Activated CD8-positive, alpha-beta memory T cell treated with anti-CD3 and anti-CD28 coated beads for 4 hours (primary cell): ENCODE measurements around the gene UBE2E2.

Experiments
- DNase-seq, 2 donors: peaks; one replicate each; pipeline ENCODE4 v3.0.0-alpha.2; 2020; ENCODE audit warnings: low read depth in 2 of 2

The UBE2E2 gene

GRCh38 chr3:23193831-23194230 is 9.3 kb upstream of the UBE2E2 start:
- no peak for DNase-seq

GRCh38 chr3:23198801-23199200 is 4.3 kb upstream of the UBE2E2 start:
- DNase-seq, result no peak

- DNase-seq, result no peak
These were observed 3.5 kb upstream of the UBE2E2 start for GRCh38 chr3:23199649-23200048.

DNA sequence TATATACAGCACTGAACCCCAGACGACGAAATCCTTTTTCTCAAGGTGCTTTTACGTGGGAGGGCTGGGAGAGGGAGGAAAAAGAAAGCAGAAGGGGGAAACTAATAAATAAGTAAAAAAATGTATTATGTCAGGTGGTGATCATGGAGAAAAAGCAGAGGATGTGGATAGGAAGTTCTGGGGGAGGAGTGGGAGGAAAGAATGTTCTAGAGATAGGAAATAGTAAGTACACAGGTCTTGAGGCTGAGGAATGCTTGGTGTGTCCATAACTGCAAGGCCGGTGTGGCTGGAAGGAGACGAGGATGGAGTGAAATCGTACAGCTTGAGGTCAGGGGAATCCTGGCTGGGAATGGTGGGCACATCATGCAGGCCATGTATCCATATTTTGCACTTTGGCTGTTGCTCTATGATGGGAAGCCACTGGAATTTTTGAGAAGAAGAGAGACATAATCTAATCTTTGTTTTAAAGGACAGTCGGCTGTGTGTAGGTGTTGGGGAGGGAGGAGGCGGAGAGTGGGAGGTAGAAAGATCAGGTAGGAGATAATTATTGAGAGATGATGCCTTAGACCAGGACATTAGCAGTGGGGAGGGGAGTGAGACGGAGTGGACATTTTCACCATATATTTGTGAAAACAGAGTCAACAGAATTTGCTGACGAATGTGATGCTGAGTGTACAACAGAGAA is 1.8 kb upstream of the UBE2E2 start:
- DNase-seq, result no peak

- peak in 1 of 2 donors; percentile 8 for DNase-seq
These were observed 765 bp upstream of the UBE2E2 start for GRCh38 chr3:23202203-23202920.

DNA sequence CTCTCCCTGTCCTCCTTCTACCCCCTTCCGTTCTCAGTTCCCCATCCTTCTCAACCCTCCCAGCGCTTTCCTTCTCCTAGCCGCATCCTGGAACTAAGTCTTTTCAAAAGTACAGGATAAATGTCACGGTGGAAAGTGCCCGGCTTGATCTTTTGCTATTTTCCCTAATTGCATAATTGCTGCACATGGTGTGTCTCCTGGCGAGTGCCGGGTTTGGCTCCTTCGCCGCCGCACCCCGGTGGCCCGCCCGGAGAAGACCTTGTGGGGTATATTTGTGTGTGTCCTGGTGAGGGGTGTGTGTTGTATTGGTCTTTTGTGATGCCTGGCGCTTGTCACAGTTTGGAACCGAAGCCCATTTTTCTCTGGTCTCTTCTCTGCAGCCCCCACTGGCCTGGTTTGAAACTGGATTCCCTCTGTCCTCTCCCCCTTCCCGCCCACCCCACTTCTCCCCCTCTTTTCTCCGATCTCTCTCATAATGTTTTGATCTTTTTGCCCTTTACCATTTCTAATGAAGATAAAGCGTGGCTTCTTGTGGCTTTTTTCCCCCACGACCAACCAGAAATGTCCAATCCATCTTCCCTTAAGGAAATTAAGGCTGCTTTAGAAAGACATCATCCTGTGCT is 692 bp downstream of the UBE2E2 start:
- DNase-seq, result no peak

GRCh38 chr3:23206366-23206765 is 3.2 kb downstream of the UBE2E2 start:
- no peak for DNase-seq

DNA sequence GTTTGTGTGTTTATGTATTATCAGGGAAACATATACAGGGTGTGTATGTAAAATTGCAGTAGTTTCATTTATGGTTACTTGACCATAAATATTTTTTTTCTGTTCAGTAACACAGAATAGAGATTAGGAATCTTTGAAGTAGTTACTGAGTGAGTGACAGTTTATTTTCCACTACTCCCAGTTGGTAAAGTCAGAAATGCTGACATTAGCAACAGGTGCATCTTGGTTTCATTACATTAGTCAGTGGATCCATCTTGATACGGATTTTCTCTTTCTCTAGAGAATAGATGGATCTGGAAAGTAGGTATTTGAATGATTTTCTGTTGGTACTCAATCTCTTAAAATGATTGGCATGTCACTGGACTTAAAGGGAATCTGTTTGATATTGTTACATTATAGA is 6.0 kb downstream of the UBE2E2 start:
- no peak for DNase-seq

DNA sequence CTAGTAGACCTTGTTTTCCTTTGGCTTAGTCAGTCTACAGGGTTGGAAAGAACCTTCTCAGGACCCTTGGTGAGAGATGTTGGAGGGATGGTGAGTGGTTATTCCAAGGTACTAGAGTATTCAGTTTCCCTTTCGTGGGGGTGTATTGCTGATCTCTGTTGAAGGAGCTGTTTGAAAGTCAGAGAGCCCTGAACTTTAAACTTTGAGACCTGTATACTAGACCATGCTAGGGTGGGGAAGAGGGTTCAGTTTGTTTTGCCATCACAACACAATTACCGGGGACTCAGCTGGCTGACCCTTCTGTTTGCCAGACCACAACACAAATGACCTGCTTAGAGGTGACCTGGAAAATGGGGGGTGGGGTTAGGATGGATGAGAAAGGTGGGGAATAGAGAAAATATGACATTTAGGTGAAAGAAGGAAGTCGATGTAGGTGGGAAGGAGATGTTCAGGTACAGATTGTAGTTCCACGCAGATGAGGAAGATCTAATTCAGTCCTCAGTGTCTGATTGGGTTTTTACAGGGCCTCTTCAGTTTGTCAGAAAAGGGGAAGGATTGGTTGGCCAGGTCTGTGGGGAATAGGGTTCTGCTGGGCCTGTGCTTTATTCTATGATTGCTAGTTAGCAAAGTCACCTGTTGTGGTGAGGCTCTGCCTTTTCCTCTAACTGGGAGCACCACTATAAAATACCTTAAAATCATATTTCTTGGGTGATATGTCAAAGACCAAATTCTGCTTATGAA is 6.8 kb downstream of the UBE2E2 start:
- DNase-seq, result no peak

DNA sequence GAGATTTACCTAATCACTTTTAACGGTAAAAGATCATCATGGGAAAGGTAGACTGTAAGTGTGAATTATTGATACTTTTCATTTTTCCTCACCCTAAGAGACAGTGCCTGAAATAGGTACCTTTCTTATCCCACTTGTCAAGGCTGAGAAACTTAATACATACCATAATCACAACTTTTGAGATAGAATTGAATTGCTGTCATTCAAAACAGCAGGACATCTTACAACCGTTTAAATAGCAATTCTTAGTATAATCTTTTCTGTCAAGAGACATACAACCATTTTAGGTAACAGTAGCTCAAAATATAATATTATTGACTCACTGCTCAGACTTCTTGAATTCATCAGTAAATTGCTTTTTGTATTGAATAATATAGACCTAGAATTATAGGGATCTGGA is 10.7 kb downstream of the UBE2E2 start:
- no peak for DNase-seq

GRCh38 chr3:23217872-23218554 is 14.9 kb downstream of the UBE2E2 start:
- DNase-seq, result no peak

DNA sequence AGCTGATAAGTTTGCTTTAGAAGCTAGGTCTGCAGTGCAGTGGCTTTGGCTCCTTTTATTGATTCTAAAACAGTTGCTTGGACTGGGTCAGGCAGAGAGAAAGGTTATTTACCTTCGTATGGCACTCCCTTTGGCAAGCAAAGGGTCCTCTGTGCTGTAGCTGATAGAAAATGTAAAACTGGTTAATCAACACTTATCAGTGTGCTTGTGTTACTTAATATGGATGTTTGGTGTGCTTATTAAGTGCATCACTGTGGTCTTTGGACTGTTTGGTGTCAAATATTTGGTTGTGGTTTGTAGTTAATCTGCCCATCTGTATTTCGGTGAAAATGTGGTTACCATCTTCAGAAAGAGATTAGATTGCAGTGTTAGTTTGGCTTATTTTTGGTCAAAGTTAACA is 16.0 kb downstream of the UBE2E2 start:
- DNase-seq, result no peak

GRCh38 chr3:23219552-23219951 is 16.4 kb downstream of the UBE2E2 start:
- no peak for DNase-seq

GRCh38 chr3:23221136-23221535 is 18.0 kb downstream of the UBE2E2 start:
- DNase-seq, result no peak

GRCh38 chr3:23232016-23232415 is 28.9 kb downstream of the UBE2E2 start:
- DNase-seq, result no peak

GRCh38 chr3:23232854-23233253 is 29.7 kb downstream of the UBE2E2 start:
- DNase-seq, result no peak

- DNase-seq, result no peak
These were observed 32.1 kb downstream of the UBE2E2 start for GRCh38 chr3:23235264-23235663.

GRCh38 chr3:23236890-23237289 is 33.8 kb downstream of the UBE2E2 start:
- DNase-seq, result no peak

DNA sequence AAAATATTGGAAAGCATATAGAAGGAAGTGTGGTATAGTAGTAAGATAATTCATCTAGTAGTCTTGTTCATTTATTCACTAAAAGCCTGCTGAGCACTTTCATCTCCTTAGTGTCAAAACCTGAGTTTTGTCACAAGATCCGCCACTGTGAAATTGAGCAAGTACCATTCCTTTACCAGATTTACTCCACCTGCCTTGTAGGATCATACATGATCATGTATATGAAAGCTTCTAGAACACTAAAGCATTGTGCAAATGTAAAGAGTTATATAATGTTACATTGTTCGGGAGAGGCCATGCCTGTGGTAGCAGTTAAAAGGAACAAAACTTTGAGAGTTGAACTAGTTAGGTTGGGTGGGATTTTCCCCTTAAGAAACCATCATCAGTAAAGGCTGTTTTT is 35.0 kb downstream of the UBE2E2 start:
- DNase-seq, result no peak

- DNase-seq, result no peak
These were observed 35.5 kb downstream of the UBE2E2 start for GRCh38 chr3:23238578-23238977.

DNA sequence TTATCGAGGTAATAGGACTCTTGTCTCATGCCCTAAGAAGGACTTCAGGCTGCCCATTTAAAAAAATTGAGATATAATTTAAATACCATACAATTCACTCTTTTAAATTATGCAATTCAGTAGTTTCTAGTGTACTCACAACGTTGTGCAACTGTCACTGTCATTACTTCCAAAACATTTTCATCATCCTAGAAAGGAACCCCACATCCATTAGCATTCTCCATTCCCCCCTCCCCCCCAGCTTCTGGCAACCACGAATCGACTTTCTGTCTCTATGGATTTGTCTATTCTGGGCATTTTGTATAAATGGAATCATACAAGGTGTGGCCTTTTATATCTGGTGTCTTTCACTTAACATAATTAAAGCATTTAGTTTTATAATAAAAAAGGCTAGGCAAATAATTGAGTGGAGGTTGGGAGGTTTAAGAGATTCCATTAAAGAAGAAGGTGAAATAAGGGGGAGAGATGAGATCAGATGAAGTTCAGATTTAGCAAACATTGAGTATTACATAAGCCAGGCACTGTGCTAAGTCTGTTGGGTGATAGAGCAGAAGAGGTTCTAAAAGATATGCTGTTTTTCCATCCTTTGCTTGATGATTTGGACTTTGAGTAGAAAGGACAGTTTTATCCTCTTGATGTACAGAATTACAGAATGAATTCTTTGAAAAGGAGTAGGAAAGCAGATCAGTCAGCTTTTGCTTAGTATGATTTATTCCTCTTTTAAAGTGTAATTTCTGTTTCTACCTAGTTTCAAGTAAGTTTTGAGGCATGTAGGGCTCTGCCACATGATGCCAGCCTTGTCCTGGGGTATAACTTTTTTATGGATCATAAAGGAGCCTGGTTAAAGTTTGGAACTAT is 36.3 kb downstream of the UBE2E2 start:
- DNase-seq, result no peak
